Ishikawa (cell line): ENCODE data around the gene TBC1D30.

Source experiments
- CEBPB ChIP-seq: IDR thresholded peaks from 2 replicates; pipeline ENCODE4 v1.6.1; 2012
- CREB1 ChIP-seq: IDR thresholded peaks from 2 replicates; pipeline ENCODE4 v1.6.1; 2012; ENCODE audit warnings: low read depth
- EGR1 ChIP-seq: IDR thresholded peaks from 2 replicates; pipeline ENCODE4 v1.6.1; 2012
- EP300 ChIP-seq: IDR thresholded peaks from 2 replicates; pipeline ENCODE4 v1.6.1; 2012; ENCODE audit warnings: borderline replicate concordance
- FOXM1 ChIP-seq: IDR thresholded peaks from 2 replicates; pipeline ENCODE4 v1.6.1; 2012; ENCODE audit warnings: low read depth, borderline replicate concordance
- MAX ChIP-seq: IDR thresholded peaks from 2 replicates; pipeline ENCODE4 v1.6.1; 2012
- NFIC ChIP-seq: IDR thresholded peaks from 2 replicates; pipeline ENCODE4 v1.6.1; 2012
- RAD21 ChIP-seq: IDR thresholded peaks from 2 replicates; pipeline ENCODE4 v1.6.1; 2012; ENCODE audit warnings: low read depth
- REST ChIP-seq: IDR thresholded peaks from 2 replicates; pipeline ENCODE4 v1.6.1; 2012; ENCODE audit warnings: low read depth, mild to moderate bottlenecking
- TAF1 ChIP-seq: IDR thresholded peaks from 2 replicates; pipeline ENCODE4 v1.6.1; 2012; ENCODE audit warnings: low read depth, mild to moderate bottlenecking
- TCF12 ChIP-seq: IDR thresholded peaks from 2 replicates; pipeline ENCODE4 v1.6.1; 2012; ENCODE audit warnings: low read depth
- TEAD4 ChIP-seq: IDR thresholded peaks from 2 replicates; pipeline ENCODE4 v1.6.1; 2012
- YY1 ChIP-seq: IDR thresholded peaks from 2 replicates; pipeline ENCODE4 v1.6.1; 2012; ENCODE audit warnings: low read depth
- ZBTB7A ChIP-seq: IDR thresholded peaks from 2 replicates; pipeline ENCODE4 v1.6.1; 2012; ENCODE audit warnings: low read depth
- TF ChIP-seq, protein P1 (sequence below): IDR thresholded peaks from 2 replicates; pipeline ENCODE4 v1.6.1; 2012

The TBC1D30 gene

DNA sequence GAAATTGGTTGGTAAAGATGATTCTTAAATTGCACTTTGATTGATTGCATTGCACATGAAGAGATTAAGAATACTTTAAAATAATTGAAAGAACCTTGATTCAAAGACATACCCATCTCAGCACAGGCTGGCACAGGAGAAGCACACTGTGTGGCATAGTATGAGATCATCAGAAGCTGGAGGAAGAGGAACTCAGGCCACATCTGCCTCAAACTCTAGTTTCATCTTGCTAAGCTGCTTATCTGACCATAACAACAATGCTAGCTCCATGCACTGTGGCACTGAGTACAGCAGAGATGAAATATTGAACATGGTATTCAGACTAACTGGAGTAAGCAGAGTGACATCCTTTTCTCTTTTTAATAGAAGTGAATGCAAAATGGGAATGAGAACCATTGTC lies 99.1 kb downstream of the TBC1D30 start:
- TF ChIP-seq REST: no peak
- no peak for TF ChIP-seq CREB1
- no peak for TF ChIP-seq TAF1
- TF ChIP-seq YY1: no peak
- TF ChIP-seq CEBPB: no peak
- TF ChIP-seq ZBTB7A: no peak
- no peak for TF ChIP-seq TEAD4
- TF ChIP-seq TCF12: no peak
- TF ChIP-seq NFIC: no peak
- TF ChIP-seq EP300: no peak
- no peak for TF ChIP-seq RAD21
- TF ChIP-seq, protein P1, sequence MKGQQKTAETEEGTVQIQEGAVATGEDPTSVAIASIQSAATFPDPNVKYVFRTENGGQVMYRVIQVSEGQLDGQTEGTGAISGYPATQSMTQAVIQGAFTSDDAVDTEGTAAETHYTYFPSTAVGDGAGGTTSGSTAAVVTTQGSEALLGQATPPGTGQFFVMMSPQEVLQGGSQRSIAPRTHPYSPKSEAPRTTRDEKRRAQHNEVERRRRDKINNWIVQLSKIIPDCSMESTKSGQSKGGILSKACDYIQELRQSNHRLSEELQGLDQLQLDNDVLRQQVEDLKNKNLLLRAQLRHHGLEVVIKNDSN: no peak
- TF ChIP-seq EGR1: no peak
- TF ChIP-seq FOXM1: no peak
- no peak for TF ChIP-seq MAX
